Measurements from ENCODE around the gene CRACR2A. TPM values are rescaled to one million over a fixed set of nuclear protein-coding genes. Genes with fewer than 3 reads are reported as not detected.

Gene CRACR2A
- total RNA-seq, 4 donors from 2014 or later = 0.91 to 2.3 (median 1.9) TPM

- H3K27me3 ChIP-seq = peaks cover 0 to 52% (median 0%) of the 10 kb centered on the region in 4 donors
- no peak overlapping the region for H3K4me3 ChIP-seq
- H3K27ac ChIP-seq = no peak overlapping the region
- H3K4me1 ChIP-seq = no peaks in the 10 kb centered on the region
- intact Hi-C loops (cut with DNase I) = no loop called here
- no peak for DNase-seq
- TF ChIP-seq CTCF (IDR thresholded peaks at IDR 0.05) (no peak), POLR2A (IDR thresholded peaks at IDR 0.05) (no peak)
- 54 to 62% methylated on average over 3 to 8 of the region's 9 CpGs for WGBS, 2 donors
- H3K36me3 ChIP-seq = no peaks in the 10 kb centered on the region
- H3K9me3 ChIP-seq = no peaks in the 10 kb centered on the region
Measured at GRCh38 chr12:3587402-3588013, 165.4 kb downstream of the CRACR2A start.

- no peak for TF ChIP-seq CTCF (IDR thresholded peaks at IDR 0.05)
- TF ChIP-seq POLR2A (IDR thresholded peaks at IDR 0.05) = no peak
- WGBS, 2 donors = 85 to 86% methylated on average over 7 to 8 of the region's 8 CpGs
- Histone ChIP-seq H3K9me3 (no peaks in the 10 kb centered on the region), H3K4me3 (no peak overlapping the region), H3K27me3 (peaks cover 0 to 37% (median 0%) of the 10 kb centered on the region in 4 donors), H3K27ac (no peak overlapping the region), H3K36me3 (no peaks in the 10 kb centered on the region), H3K4me1 (no peaks in the 10 kb centered on the region)
- intact Hi-C loops (cut with DNase I) = no loop called here
- DNase-seq = no peak
Measured at GRCh38 chr12:3583656-3584334, 169.1 kb downstream of the CRACR2A start.

GRCh38 chr12:3580094-3580749 is 172.7 kb downstream of the CRACR2A start:
- WGBS, 2 donors = 81 to 89% methylated on average over 12 to 13 of the region's 13 CpGs
- TF ChIP-seq POLR2A (IDR thresholded peaks at IDR 0.05) (no peak), CTCF (IDR thresholded peaks at IDR 0.05) (no peak)
- Histone ChIP-seq H3K36me3 (no peaks in the 10 kb centered on the region), H3K27me3 (peaks cover 0 to 46% (median 0%) of the 10 kb centered on the region in 4 donors), H3K9me3 (no peaks in the 10 kb centered on the region), H3K4me3 (no peak overlapping the region), H3K27ac (no peak overlapping the region), H3K4me1 (no peaks in the 10 kb centered on the region)
- no peak for DNase-seq
- intact Hi-C loops (cut with DNase I) = no loop called here

GRCh38 chr12:3579446-3580093 is 173.3 kb downstream of the CRACR2A start:
- no peak overlapping the region for H3K4me3 ChIP-seq
- TF ChIP-seq CTCF (IDR thresholded peaks at IDR 0.05) (no peak), POLR2A (IDR thresholded peaks at IDR 0.05) (no peak)
- no peaks in the 10 kb centered on the region for H3K36me3 ChIP-seq
- H3K27me3 ChIP-seq = peaks cover 0 to 48% (median 0%) of the 10 kb centered on the region in 4 donors
- intact Hi-C loops (cut with DNase I) = no loop called here
- H3K27ac ChIP-seq = no peak overlapping the region
- WGBS, 2 donors = 78 to 84% methylated on average over 10 to 11 of the region's 15 CpGs
- DNase-seq = no peak
- no peaks in the 10 kb centered on the region for H3K9me3 ChIP-seq
- H3K4me1 ChIP-seq = no peaks in the 10 kb centered on the region

GRCh38 chr12:3578557-3578956 is 174.4 kb downstream of the CRACR2A start:
- TF ChIP-seq CTCF (IDR thresholded peaks at IDR 0.05) (no peak), POLR2A (IDR thresholded peaks at IDR 0.05) (no peak)
- intact Hi-C loops (cut with DNase I) = no loop called here
- Histone ChIP-seq H3K27ac (no peak overlapping the region), H3K27me3 (peaks cover 0 to 56% (median 0%) of the 10 kb centered on the region in 4 donors), H3K4me3 (no peak overlapping the region), H3K36me3 (no peaks in the 10 kb centered on the region), H3K4me1 (no peaks in the 10 kb centered on the region), H3K9me3 (no peaks in the 10 kb centered on the region)
- 57 to 76% methylated on average over 1 to 4 of the region's 5 CpGs for WGBS, 2 donors
- no peak for DNase-seq
